WI38 (cell line): ENCODE measurements around the gene CD164.

Experiments
- H3K4me3 ChIP-seq: 2 replicates; pipeline ENCODE4 v1.5.1; 2011; ENCODE audit warnings: low read depth, mild to moderate bottlenecking, control low read depth, low read length
- CTCF ChIP-seq: IDR thresholded peaks from 2 replicates; pipeline ENCODE4 v1.5.1; 2012; ENCODE audit warnings: low read depth, mild to moderate bottlenecking, control low read depth, low read length

CD164 gene

GRCh38 chr6:109381747-109382575, at the start of gene CD164:
Gene CD164 (minus strand): TSS chr6:109382467. CDS start chr6:109382378, 89 bp downstream.
- TF ChIP-seq CTCF, result no peak

GRCh38 chr6:109429496-109429895, 47.2 kb upstream of the CD164 start:
- no peak for TF ChIP-seq CTCF
- no peak overlapping the region for H3K4me3 ChIP-seq

More at GRCh38 chr6:109381747-109382575, at the start of gene CD164:
- peak within 1 kb of the TSS; percentile 83 for H3K4me3 ChIP-seq

GRCh38 chr6:109428889-109429477, 46.7 kb upstream of the CD164 start:
- TF ChIP-seq CTCF, result no peak
- H3K4me3 ChIP-seq, result no peak overlapping the region

GRCh38 chr6:109424946-109425345, 42.7 kb upstream of the CD164 start:
- H3K4me3 ChIP-seq, result no peak overlapping the region
- TF ChIP-seq CTCF, result no peak

GRCh38 chr6:109421184-109421583, 38.9 kb upstream of the CD164 start:
- TF ChIP-seq CTCF, result no peak
- no peak overlapping the region for H3K4me3 ChIP-seq

- no peak for TF ChIP-seq CTCF
Observed at GRCh38 chr6:109420751-109421150, 38.5 kb upstream of the CD164 start.

GRCh38 chr6:109417646-109418045, 35.4 kb upstream of the CD164 start:
- no peak overlapping the region for H3K4me3 ChIP-seq
- TF ChIP-seq CTCF, result no peak

More at GRCh38 chr6:109420751-109421150, 38.5 kb upstream of the CD164 start:
- H3K4me3 ChIP-seq, result no peak overlapping the region
